ENCODE measurements around the gene SGCD. TPM values are rescaled to one million over a fixed set of nuclear protein-coding genes. Genes with fewer than 3 reads are reported as not detected.

The SGCD gene
- total RNA-seq, 1 donor from 2014 or later, result 8.8 TPM

DNA sequence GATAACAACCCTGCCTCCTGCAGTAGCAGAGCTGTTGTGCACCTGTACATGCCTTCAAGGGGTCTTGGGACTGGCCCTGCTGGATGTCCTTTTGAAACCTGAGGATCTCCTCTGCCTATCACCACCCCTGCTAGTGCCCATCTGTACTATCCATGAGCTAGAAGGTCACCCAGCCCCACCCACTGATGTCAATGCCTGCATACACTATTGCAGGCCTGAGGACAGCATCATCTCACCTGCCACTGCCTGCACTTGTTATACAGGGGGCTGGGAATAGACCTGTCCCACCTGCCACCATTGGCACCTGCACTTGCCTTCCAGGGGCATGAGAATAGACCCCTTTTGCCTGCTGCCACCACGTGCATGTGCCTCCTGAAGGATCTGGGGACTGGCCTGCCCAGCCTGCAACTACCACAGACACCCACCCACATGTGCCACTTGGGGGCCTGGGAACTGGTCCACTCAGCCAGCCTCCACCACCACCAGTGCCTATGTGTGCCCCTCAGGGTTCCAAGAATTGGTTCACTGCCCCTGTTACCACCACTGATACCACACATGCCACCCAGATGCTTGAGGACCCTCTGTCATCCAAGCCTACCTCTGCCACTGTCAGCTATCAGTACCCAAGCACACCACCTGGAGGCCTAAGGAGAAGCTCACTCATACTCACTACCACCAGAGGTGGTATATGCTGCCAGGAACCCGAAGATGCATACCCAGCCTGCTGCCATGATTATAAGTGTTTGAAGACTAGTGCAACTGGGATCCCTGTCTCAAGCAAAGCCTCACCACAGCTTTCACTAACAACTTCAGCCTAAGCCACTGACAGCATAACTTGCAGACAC lies 159.7 kb downstream of the SGCD start:
- DNase-seq (ENCODE audit: extremely low spot score, unreplicated experiment), result no peak
- H3K4me3 Mint-ChIP-seq, result no peak overlapping the region
- no peaks in the 10 kb centered on the region for H3K4me1 Mint-ChIP-seq (ENCODE audit: unreplicated experiment)
- TF ChIP-seq, protein P1, sequence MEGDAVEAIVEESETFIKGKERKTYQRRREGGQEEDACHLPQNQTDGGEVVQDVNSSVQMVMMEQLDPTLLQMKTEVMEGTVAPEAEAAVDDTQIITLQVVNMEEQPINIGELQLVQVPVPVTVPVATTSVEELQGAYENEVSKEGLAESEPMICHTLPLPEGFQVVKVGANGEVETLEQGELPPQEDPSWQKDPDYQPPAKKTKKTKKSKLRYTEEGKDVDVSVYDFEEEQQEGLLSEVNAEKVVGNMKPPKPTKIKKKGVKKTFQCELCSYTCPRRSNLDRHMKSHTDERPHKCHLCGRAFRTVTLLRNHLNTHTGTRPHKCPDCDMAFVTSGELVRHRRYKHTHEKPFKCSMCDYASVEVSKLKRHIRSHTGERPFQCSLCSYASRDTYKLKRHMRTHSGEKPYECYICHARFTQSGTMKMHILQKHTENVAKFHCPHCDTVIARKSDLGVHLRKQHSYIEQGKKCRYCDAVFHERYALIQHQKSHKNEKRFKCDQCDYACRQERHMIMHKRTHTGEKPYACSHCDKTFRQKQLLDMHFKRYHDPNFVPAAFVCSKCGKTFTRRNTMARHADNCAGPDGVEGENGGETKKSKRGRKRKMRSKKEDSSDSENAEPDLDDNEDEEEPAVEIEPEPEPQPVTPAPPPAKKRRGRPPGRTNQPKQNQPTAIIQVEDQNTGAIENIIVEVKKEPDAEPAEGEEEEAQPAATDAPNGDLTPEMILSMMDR (conservative IDR thresholded peaks at IDR 0.05), result no peak
- H3K9me3 Mint-ChIP-seq, result peaks cover 13% of the 10 kb centered on the region
- H3K36me3 Mint-ChIP-seq, result peaks cover 5% of the 10 kb centered on the region
- H3K27me3 Mint-ChIP-seq, result no peaks in the 10 kb centered on the region
- H3K27ac Mint-ChIP-seq, result no peak overlapping the region

DNA sequence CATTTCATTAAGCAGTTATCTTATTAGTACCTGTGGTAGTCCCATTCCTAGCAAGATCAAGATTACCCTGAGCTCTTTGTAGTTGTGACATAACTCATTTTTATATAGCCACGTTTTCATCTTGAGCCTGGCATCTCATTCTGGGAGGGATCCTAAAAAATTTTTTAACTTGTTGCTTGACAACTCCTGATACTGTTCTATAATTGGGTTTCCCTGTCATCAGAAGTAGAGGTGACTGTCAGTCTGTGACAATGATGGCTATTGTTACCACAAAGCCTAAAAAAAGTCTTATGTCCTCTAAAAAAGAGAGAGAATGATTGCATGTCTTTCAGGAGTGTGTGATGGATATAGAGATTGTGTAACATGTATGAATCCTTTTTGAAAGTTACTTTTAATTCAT lies 164.8 kb downstream of the SGCD start:
- DNase-seq (ENCODE audit: extremely low spot score, unreplicated experiment), result no peak
- Mint-ChIP-seq H3K27me3 (no peaks in the 10 kb centered on the region), H3K4me1 (ENCODE audit: unreplicated experiment) (peaks cover 5% of the 10 kb centered on the region), H3K36me3 (peaks cover 5% of the 10 kb centered on the region), H3K27ac (no peak overlapping the region), H3K9me3 (peaks cover 13% of the 10 kb centered on the region), H3K4me3 (no peak overlapping the region)
- TF ChIP-seq, protein P1 (conservative IDR thresholded peaks at IDR 0.05), result no peak

DNA sequence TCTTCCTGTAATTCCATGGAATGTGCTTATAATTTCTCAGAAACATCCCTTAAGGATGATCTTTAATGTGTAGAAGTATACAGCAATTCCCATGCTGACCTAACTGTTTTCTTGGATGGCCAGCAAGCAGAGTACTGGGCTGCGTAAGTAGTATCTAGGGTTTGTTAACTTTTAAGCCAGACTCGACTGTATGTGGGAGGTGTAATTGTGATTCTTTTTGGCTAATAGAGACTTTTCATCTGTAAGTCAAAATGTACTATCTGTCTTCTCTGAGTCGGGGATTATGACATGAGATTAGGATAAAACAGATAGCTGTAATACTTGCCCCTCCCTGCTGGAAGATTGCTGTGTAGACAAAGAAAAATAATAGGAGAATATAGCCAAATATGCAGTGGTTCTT lies 169.3 kb downstream of the SGCD start:
- TF ChIP-seq, protein P1 (conservative IDR thresholded peaks at IDR 0.05), result no peak
- Mint-ChIP-seq H3K4me1 (ENCODE audit: unreplicated experiment) (peaks cover 17% of the 10 kb centered on the region), H3K9me3 (no peaks in the 10 kb centered on the region), H3K4me3 (no peak overlapping the region), H3K27ac (no peak overlapping the region), H3K27me3 (no peaks in the 10 kb centered on the region), H3K36me3 (no peaks in the 10 kb centered on the region)
- no peak for DNase-seq (ENCODE audit: extremely low spot score, unreplicated experiment)

DNA sequence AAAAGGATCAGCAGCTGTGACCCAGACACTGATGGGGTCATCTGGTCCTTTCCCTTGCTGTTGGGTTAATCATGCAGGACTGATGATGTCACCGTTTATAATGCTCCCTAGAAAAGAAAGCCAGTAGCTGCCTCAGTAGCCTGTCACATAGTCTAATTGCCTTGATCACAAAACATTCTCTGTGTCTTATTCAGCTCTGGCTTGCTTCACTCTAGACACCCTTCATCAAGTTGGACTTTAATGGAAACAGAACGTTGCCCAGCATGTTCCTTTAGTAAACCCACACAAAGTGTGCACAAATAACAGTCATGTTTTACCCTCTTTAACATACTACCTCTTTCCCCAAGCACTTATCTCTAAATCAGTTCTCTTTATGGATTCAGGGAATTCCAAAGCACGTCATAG lies 170.8 kb downstream of the SGCD start:
- H3K36me3 Mint-ChIP-seq, result no peaks in the 10 kb centered on the region
- TF ChIP-seq, protein P1 (conservative IDR thresholded peaks at IDR 0.05), result no peak
- no peaks in the 10 kb centered on the region for H3K27me3 Mint-ChIP-seq
- no peak overlapping the region for H3K4me3 Mint-ChIP-seq
- DNase-seq (ENCODE audit: extremely low spot score, unreplicated experiment), result no peak
- H3K27ac Mint-ChIP-seq, result no peak overlapping the region
- peaks cover 17% of the 10 kb centered on the region for H3K4me1 Mint-ChIP-seq (ENCODE audit: unreplicated experiment)
- H3K9me3 Mint-ChIP-seq, result no peaks in the 10 kb centered on the region

DNA sequence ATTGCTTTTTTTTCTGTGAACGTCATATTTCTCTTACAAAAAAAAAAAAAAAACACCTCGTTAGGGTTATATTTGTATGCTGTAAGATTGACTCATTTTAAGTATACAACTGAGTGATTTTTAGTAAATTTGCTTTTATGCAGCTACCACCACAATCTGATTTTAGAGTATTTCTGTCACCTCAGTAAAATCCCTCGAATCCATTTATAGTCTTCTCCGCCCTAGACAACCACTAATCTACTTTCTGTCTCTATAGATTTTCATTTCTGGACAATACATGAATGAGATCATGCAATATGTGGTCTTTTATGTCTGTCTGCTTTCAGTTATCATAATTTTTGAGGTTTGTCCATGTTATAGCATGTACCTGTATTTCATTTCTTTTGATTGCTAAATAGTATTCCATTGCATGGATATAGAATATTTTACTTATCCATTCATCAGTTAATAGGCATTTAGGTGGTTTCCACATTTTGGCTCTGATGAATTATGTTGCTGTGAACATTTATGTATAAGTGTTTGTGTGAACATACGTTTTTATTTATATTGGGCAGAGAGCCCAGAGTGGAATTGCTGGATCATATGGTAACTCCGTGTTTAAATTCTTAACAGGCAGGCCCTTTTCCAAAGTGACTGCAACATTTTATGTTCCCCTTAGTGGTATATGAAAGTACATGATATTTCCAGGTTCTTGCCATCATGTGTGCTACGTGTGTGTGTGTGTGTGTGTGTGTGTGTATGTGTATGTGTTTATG lies 171.4 kb downstream of the SGCD start:
- Mint-ChIP-seq H3K36me3 (no peaks in the 10 kb centered on the region), H3K4me1 (ENCODE audit: unreplicated experiment) (peaks cover 17% of the 10 kb centered on the region), H3K4me3 (no peak overlapping the region), H3K27me3 (no peaks in the 10 kb centered on the region), H3K27ac (no peak overlapping the region), H3K9me3 (no peaks in the 10 kb centered on the region)
- TF ChIP-seq, protein P1 (conservative IDR thresholded peaks at IDR 0.05), result no peak
- DNase-seq (ENCODE audit: extremely low spot score, unreplicated experiment), result no peak

All from type B pancreatic cell (in vitro differentiated cells).